Erythroblast (primary cell): Measurements from ENCODE around the gene CAV2.

ENCODE experiments used
- GATA1 ChIP-seq: IDR thresholded peaks from 2 replicates; pipeline ENCODE4 v1.6.1; 2011; ENCODE audit warnings: low read depth, mild to moderate bottlenecking, control low read depth, low read length, moderate library complexity
- POLR2A ChIP-seq: IDR thresholded peaks from 2 replicates; pipeline ENCODE4 v1.6.1; 2011; ENCODE audit warnings: mild to moderate bottlenecking, low read length

GRCh38 chr7:116525913-116526861 is 26.6 kb downstream of the CAV2 start:
- no peak for TF ChIP-seq POLR2A
- no peak for TF ChIP-seq GATA1
